HCEC 1CT (cell line): ENCODE results near the gene PRRC1.

Experiments used
- DNase-seq: peaks from one replicate; pipeline ENCODE4 v3.0.0-alpha.2; 2017

Gene PRRC1

DNA sequence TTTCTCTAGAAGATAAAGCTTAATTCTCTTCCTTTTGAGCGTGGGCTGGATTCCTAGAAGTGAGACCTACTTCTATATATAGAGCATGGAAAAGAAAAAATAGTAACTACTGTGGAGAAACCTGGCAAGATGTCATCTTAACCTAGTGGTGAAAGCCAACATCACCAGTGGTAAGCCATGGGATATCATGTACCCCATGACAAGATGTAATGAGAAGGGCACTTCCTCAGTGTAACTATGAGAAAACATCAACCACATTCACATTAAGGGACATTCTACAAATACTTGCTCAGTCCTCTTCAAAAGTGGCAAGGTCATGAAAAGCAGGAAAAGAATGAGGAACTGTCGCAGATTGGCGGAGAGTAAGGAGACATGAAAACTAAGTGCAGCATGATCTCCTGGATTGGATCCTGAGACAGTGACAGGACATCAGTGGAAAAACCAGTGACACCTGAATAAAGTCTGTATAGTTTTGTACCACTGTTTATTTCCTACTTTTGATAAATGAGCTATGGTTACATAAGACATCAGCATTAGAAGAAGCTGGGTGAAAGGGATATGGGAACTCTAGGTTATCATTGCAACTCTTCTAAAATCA, 65.4 kb downstream of the PRRC1 start:
- no peak for DNase-seq

DNA sequence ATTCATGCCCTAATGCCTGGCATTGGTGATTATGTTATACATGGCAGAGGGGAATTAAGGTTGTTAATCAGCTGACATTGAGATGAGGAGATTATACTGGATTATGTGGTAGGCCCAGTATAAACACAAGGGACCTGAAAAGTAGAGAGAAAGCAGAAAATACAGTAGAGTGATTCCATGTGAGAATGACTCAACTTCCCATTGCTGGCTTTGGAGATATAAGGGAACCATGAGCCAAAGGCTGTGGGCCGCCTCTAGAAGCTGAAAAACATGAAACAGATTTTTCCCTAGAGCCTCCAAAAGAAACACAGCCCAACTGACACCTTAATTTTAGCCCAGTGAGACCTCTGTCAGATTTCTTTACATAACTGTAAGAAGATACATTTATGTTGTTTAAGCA, 66.4 kb downstream of the PRRC1 start:
- no peak for DNase-seq

DNA sequence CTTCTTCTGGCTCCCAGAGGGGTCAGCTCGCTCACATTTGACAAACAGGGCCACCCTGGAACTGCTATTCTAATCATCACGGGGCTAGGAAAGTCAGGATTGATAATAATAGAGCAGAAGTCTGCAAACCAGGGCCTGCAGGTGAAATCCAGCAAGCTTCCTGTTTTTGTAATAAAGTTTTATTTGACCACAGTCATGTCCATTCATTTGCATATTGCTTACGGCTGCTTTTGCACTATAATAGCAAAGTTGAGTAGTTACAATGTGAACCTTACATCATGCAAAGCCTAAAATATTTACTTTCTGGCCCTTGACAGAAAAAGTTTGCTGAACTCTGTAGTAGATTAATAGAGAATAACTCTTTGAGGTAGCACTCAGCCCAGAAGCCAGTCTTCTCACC, 68.2 kb downstream of the PRRC1 start:
- no peak for DNase-seq

DNA sequence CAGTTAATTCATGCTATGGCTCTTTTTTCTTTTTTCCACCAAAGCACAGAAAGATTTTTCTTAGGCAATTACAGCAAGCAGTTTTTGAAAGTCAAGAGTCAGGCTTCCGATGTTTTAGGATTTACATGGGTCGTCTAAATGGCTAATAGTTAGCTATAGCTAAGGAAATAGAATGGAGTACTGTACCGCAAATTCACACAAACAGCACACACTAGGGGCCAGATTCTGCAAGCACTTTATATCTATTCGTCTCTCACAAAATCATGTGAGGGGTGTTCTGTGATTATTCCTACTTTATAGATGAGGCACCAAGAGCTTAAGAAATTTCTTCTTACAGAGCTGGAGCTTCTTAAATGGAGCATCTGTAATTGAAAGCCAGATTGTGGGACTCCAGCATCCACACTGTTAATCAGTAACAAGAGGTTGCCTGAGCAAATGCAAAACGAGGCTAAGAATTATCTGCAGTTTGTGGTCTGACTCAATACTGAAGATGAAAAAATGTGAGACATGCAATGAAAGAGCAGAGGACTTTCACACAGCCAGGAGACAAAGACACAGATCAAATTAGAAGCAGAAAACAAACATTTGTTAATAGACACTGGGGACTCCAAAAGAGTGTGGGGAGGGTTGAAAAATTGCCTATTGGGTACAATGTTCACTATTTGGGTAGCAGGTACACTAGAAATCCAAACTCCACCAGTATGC, 68.8 kb downstream of the PRRC1 start:
- no peak for DNase-seq

DNA sequence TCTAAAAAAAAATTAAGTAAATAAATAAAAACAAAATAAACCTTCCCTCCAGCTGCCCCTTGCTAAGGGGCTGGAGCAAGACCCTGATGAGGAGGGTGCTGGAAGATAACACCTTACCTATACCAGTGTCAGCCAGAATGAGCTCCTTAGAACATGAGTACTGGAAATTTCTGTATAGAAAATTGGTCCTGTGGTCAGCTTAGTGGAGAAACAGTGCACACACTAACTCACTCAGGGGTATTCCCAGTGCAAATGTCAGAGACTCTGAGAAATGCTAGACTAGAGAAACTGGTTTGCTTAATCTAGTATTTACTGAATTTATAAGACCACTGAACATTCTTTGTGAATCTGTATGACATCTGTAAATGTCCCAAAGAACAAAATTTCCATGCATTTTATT, 69.4 kb downstream of the PRRC1 start:
- no peak for DNase-seq

DNA sequence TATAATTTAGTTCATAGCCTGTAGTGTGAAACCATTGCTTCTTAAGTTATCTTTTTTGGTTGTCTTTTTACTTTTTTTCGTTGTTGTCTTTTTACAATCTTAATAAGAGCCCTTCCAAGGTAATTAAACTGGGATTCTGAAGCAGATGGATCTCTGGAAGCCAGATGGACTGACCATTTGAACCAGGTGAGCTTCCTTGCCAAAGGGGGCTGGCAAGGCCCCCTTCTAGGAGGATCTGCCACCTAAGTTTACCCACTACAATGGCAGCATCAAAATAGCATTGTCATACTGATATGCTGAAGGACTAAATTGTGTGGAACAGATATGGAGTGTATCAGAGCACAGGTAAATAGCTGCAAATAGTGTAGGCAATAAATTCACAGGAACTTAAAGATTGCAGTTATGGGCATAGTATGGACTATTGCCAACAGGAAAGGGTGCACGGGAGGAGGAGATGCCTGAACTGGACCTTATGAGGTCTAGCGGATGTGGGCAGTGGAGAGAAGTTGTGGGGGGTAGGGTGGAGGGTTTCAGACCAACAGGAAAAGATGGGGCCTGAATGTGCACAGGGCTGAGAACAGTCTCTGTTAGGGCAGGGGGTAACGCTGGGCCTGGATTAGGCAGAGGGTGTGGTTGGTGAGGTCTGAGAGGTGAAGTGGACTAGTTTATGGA, 69.9 kb downstream of the PRRC1 start:
- no peak for DNase-seq

DNA sequence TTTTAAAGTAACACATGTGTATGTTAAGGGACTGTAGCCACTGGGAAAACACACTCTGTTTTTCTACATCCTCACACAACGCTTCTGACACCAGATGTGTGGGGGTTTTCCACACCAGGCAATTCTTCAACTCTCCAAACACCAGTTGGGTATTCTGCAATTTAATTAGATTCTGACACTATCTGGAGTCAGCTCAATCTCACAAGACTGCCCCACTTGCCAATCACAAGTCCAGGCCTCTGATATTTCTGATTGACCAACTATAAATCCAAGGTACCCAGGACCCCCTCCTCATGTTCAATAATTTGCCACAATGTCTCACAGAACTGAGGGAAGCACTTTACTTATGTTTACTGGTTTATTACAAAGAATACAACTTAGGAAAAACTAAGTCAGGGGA, 70.9 kb downstream of the PRRC1 start:
- DNase-seq: no peak

DNA sequence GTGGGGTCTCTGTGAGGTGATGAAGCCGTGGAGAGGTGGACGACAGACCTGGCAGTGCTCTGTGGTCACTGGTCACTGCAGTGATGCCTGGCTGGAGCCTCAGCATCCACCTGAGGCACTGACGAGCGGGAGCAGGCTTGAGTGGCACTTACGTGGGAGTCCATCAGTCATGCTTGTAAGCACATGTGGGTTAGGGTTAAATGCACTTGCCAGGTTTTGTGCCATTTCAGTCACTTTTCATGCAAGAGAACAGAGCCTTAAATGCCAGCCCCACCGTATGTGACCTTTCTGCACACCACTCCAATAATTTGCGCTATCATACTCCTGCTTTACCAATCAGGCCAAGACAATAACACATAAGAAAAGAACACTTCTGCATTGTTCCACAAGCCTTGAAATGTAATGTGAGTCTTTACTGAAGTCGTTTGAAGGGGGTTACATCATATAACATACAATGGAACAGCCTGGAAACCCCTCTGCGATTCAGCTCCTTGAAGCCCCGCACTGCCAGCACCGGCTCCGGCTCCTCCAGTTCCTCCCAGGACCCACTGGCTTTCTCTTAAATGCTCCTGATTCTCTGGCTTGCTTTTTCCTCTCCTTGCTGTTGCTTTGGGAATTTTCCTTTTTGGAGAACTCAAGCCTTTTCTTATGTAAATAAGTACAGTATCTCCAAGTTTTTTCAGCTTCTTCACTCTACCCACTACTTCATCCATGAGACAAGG, 72.0 kb downstream of the PRRC1 start:
- no peak for DNase-seq

DNA sequence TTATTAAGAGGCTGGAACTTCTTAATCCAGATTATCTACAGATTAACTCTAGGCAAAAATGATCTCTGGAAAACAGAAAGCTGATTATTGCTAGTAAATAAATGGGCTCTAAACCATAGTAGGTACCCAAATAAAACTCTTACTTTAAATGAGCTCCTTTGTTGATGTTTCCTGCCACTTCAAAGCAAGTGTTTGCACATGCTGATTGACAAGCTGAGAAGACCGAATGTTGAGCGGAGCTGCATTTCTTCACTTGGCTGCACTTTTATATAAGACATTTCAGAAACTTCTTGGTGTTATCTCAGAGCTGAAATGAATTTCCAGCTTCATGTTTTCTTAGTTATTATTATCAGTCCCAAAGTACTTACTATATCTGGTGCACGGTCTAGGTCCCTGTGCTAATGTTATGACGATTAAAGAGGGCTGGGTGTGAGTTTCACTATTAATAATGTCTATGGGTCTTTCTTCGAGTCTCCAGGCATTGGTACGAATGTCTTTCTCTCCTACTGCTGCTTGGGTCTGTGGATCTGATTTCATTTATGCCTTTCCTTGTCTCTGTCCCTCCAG, 72.8 kb downstream of the PRRC1 start:
- DNase-seq: no peak

DNA sequence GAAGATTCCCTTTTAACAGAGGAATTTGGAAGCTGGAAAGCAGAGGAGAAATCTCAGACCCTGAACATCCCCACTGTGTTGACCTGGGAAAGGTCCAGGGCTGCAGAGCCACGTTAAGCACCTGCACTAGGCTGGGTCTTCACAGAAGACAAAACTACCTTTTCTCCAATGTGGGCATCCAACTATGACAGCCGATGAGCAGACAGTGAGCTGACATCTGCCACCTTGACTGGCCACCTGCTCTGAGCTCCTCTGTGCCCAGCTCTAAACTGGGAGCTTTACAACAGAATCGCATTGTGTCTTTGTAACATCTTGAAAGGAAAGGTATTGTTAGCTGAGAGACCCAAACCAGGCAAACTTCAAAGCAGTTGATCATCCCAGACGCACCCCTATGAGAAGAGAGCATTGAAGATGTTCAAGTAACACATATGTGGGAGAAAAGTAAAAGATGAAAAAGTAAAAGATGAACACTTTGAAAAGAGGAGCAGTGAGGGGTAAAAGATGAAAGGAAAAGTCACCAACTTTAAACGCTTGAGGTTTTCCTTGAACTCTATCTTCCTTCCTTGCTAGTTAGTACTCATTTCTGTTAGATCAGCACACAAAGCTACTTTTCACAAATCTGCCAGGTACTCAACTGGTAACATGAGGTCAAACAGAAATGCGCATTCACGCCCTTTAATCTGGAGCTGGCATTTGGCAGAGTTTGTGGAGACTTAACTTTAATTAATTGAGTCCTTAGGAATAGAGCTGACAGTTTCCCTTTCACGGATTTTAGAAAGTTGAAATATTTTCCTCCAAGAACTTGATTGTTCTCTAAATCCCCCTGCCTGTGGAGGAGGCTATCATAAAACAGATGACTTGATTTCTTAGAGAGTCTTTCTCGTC, 78.3 kb downstream of the PRRC1 start:
- no peak for DNase-seq

DNA sequence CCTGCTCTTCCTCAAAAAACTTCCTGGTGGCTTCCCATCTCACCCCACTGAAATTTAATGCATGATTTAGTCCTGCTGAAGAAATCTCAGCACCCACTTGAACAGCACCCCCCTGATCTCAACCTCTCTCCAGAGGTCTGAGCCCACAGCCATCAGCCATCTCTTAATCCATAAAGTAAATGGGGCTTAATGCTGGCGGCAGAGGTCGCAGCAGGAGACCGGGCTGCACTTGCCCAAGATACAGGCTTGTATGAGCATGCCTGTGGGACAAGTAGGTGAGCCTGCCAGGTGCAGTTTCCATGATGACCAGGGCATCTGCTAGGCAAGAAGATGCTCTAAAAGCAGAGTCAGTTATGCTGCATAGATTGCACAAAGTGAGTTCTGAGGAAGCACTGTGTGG, 79.1 kb downstream of the PRRC1 start:
- no peak for DNase-seq

DNA sequence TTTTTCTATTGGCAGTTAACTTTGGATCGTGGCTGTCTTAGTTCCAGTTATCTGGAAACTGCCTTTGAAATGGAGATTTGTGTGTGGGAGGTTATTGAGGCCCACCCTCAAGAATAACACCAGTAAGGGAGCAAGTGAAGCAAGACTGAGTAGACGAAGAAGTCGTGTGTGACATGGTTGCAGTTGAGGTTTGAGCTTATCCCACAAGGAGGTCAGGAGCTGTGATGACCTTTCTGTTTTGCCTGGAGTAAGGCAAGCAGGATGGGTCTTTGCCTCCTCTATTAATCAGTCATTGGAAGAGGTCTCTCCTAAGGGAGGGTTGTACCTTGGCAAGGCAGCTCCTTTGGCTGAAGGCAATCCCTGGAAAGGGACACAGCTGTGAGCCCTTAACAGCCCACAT, 81.9 kb downstream of the PRRC1 start:
- DNase-seq: no peak

DNA sequence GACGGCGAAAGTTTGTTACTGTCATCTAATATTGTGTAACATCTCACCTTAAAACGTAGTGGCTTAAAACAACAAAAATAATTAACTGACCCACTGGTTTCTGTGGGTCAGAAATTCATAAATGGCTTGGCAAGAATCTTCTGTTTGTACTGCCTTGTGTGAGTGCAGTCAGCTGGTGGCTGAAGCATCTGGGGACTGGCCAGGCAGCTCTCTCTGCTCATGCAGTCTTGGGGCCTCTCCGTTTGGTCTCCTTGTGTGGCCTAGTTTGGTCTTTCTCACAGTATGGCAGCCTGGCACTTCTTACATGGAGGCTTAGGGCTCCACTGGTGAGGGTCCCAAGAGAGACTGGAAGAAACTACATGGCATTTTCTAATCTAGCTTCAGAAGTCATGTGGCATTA, 82.4 kb downstream of the PRRC1 start:
- no peak for DNase-seq

DNA sequence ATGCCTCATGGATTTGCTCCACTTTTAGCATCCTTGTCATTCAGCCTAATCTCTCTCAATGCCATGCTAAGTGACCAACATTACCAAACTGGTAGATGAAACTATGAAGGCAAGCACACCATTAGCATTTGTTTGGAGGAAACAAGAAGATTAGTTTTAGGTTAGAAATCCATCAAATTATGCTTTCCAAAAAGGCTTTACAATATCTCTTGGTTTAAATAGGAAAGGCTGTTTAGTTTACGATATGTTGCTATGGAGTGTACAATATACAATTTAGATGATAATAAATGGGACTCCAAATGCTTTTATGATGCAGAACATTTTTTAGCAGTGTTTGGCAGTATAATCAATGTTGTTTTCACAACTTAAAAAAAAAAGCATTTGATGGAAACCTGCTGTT, 83.7 kb downstream of the PRRC1 start:
- DNase-seq: no peak

DNA sequence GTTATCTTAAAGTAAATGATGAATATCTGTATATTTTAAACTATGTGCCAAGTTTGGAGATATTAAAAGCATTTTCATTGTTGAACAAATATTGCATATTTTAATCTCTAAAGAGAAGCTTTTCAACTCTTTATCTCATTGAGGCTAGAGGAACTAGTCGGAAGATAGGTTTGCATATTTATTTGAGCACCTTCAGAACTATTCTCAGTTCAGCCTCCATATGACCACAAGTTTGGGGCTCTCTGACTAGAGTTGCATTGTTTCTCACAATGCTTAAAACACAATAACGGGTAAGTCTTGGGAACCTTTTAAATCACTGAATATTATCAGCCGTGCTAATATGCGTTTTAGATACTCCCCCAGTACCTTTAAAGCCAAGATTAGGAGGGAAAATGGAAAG, 84.2 kb downstream of the PRRC1 start:
- no peak for DNase-seq

DNA sequence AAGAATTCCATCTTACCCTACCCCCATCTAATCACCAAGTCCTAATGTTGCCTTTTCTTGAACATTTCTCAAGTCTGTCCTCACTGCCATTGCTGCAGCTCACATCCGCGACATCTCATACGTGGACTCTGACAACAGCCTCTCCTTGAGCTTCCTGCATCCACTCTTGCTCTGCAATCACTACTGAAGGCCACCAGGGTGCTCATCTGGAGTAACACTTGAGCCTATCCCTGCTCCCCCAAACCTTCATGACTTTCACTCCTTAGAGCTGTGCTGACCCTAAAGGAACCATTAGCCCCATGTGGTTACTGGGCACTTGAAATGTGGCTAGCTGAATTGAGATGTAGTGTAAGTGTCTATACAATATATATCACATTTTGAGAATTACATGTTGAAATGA, 85.0 kb downstream of the PRRC1 start:
- DNase-seq: no peak

DNA sequence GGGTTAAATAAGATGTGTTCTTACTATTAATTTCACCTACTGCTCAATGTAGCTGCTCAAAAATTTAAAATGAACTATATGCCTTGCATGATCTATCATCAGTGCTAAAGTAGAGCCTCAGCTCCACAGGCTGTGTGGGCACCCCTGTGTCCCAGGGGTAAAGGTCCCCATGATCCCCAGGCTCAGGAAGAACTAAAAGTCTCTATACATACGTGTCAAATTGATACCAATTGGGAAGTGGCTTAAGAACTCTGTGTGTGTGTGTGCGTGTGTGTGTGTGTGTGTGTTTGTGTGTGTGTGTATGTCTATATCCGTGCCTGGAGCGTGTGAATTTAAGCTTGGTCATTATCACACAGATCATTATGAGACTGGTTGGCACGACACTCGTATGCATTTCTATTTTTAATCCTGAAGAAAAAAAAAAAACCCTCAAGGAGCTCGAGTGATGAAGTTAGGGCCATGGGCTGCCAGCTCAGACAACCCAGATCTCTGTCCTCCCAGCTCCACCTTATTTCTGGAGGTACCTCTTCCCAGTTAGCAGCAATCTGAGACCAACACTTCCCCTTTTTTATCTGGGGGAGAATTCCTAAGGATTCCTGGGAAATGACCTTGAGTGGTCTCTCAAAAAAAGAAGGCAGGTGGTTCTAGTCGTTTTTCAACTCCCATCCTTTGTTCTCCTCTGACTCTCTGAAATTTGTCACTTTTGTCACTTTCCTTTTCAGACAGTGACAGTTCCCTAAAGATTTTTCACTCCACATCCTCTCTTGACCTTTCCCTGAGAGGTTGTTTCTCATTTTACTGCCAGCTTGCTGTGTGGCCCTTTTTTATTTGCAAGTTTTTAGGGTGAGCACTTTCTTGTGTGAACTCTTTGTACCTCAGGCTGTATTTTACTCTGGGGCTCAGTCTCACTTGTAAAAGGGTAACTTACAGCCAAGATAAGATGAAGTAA, 85.7 kb downstream of the PRRC1 start:
- no peak for DNase-seq
